NCI-H2081 (cell line): ENCODE measurements around the gene MAD1L1.
"Not testable (repeated sequence)": the region's sequence is repeated elsewhere in the genome, so short reads cannot be mapped to it uniquely, and the experiment has no call there.

Source experiments
- DNase-seq, 2 experiments: peaks; one replicate each; lab custom pipeline; 2025; lab: John Stamatoyannopoulos, UW

MAD1L1 gene

GRCh38 chr7:2232766-2233520 lies at the start of gene MAD1L1:
TSS of gene MAD1L1 (minus strand) at chr7:2232945. CDS start at chr7:2230133, 2,812 bp downstream.
- DNase-seq, result peak; percentile 93

- no peak for DNase-seq
Measured at GRCh38 chr7:2282185-2282751, 49.5 kb upstream of the MAD1L1 start.

- no peak for DNase-seq
Measured at GRCh38 chr7:2281541-2281940, 48.8 kb upstream of the MAD1L1 start.

GRCh38 chr7:2280424-2280823 lies 47.7 kb upstream of the MAD1L1 start:
- DNase-seq, result no peak

GRCh38 chr7:2279896-2280295 lies 47.2 kb upstream of the MAD1L1 start:
- no peak for DNase-seq

GRCh38 chr7:2278026-2278425 lies 45.3 kb upstream of the MAD1L1 start:
- no peak for DNase-seq

GRCh38 chr7:2276107-2276506 lies 43.4 kb upstream of the MAD1L1 start:
- no peak for DNase-seq

- no peak for DNase-seq
Measured at GRCh38 chr7:2275101-2275500, 42.4 kb upstream of the MAD1L1 start.

- no peak for DNase-seq
Measured at GRCh38 chr7:2274666-2275065, 41.9 kb upstream of the MAD1L1 start.

- no peak for DNase-seq
Measured at GRCh38 chr7:2273866-2274265, 41.1 kb upstream of the MAD1L1 start.

- DNase-seq, result no peak
Measured at GRCh38 chr7:2272031-2272430, 39.3 kb upstream of the MAD1L1 start.

GRCh38 chr7:2271273-2272026 lies 38.7 kb upstream of the MAD1L1 start:
- DNase-seq, result no peak

GRCh38 chr7:2270495-2270894 lies 37.8 kb upstream of the MAD1L1 start:
- no peak for DNase-seq

- DNase-seq, result no peak
Measured at GRCh38 chr7:2269991-2270460, 37.3 kb upstream of the MAD1L1 start.

- DNase-seq, result not testable (repeated sequence)
Measured at GRCh38 chr7:2269089-2269990, 36.6 kb upstream of the MAD1L1 start.

- DNase-seq, result no peak
Measured at GRCh38 chr7:2266911-2267310, 34.2 kb upstream of the MAD1L1 start.

GRCh38 chr7:2264158-2264557 lies 31.4 kb upstream of the MAD1L1 start:
- DNase-seq, result no peak

- DNase-seq, result no peak
Measured at GRCh38 chr7:2263176-2263575, 30.4 kb upstream of the MAD1L1 start.

- DNase-seq, result no peak
Measured at GRCh38 chr7:2261611-2262010, 28.9 kb upstream of the MAD1L1 start.

- peak; percentile 80 to 85 for DNase-seq
Measured at GRCh38 chr7:2260820-2261219, 28.1 kb upstream of the MAD1L1 start.

- DNase-seq, result no peak
Measured at GRCh38 chr7:2259480-2259879, 26.7 kb upstream of the MAD1L1 start.
